Gastrocnemius medialis (tissue), 4 donors: ENCODE results near the gene MAGOHB.

ENCODE experiments used
- POLR2A ChIP-seq, 2 donors: fragments of 450-650 bp; IDR thresholded peaks; one replicate each; pipeline ENCODE4 v1.6.1; 2017; ENCODE audit warnings: antibody characterized with exemption in 2 of 2, mild to moderate bottlenecking in 2 of 2, moderate library complexity in 2 of 2
- TF ChIP-seq, protein P1 (sequence below), 5 experiments: fragments of 450-650 bp in 3 of 5; fragments of 200-600 bp in 2 of 5; sonication (generic) in 2 of 5; IDR thresholded peaks in 4 of 5; conservative IDR thresholded peaks in 1 of 5; 1 replicate in 4 of 5; 2 replicates in 1 of 5; pipeline ENCODE4 v1.5.1; 2016 to 2019; ENCODE audit warnings: antibody characterized with exemption in 5 of 5, mild to moderate bottlenecking in 3 of 5, moderate library complexity in 3 of 5

DNA sequence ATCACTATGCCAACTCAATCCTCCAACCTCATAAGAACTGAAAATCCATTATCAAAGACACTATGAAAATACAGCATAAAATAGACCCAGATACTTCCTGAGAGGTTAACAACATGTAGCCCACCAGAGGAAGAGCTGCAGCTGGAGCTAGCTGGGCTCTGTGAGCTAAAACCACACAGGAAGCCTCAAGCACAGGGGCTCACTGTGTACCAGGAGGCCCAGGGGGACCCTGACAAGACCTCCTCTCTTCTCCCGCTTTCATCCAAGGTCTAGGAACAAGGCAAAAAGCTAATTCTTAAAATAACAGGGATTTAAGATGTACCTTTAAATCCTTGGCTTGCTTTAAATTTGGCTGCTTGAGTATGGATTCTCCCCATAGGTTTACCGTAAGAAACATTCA, 54.2 kb downstream of the MAGOHB start:
- TF ChIP-seq, protein P1, sequence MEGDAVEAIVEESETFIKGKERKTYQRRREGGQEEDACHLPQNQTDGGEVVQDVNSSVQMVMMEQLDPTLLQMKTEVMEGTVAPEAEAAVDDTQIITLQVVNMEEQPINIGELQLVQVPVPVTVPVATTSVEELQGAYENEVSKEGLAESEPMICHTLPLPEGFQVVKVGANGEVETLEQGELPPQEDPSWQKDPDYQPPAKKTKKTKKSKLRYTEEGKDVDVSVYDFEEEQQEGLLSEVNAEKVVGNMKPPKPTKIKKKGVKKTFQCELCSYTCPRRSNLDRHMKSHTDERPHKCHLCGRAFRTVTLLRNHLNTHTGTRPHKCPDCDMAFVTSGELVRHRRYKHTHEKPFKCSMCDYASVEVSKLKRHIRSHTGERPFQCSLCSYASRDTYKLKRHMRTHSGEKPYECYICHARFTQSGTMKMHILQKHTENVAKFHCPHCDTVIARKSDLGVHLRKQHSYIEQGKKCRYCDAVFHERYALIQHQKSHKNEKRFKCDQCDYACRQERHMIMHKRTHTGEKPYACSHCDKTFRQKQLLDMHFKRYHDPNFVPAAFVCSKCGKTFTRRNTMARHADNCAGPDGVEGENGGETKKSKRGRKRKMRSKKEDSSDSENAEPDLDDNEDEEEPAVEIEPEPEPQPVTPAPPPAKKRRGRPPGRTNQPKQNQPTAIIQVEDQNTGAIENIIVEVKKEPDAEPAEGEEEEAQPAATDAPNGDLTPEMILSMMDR (IDR thresholded peaks at IDR 0.05 in 4 of 5, conservative IDR thresholded peaks at IDR 0.05 in 1 of 5) = no peak
- no peak for TF ChIP-seq POLR2A (IDR thresholded peaks at IDR 0.05)
